Measurements from ENCODE around the gene ANKZF1. TPM values are rescaled to one million over a fixed set of nuclear protein-coding genes. Genes with fewer than 3 reads are reported as not detected.

Gene ANKZF1, protein sequence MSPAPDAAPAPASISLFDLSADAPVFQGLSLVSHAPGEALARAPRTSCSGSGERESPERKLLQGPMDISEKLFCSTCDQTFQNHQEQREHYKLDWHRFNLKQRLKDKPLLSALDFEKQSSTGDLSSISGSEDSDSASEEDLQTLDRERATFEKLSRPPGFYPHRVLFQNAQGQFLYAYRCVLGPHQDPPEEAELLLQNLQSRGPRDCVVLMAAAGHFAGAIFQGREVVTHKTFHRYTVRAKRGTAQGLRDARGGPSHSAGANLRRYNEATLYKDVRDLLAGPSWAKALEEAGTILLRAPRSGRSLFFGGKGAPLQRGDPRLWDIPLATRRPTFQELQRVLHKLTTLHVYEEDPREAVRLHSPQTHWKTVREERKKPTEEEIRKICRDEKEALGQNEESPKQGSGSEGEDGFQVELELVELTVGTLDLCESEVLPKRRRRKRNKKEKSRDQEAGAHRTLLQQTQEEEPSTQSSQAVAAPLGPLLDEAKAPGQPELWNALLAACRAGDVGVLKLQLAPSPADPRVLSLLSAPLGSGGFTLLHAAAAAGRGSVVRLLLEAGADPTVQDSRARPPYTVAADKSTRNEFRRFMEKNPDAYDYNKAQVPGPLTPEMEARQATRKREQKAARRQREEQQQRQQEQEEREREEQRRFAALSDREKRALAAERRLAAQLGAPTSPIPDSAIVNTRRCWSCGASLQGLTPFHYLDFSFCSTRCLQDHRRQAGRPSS
- total RNA-seq = 21.9 and 33.2 TPM in 2 replicates

DNA sequence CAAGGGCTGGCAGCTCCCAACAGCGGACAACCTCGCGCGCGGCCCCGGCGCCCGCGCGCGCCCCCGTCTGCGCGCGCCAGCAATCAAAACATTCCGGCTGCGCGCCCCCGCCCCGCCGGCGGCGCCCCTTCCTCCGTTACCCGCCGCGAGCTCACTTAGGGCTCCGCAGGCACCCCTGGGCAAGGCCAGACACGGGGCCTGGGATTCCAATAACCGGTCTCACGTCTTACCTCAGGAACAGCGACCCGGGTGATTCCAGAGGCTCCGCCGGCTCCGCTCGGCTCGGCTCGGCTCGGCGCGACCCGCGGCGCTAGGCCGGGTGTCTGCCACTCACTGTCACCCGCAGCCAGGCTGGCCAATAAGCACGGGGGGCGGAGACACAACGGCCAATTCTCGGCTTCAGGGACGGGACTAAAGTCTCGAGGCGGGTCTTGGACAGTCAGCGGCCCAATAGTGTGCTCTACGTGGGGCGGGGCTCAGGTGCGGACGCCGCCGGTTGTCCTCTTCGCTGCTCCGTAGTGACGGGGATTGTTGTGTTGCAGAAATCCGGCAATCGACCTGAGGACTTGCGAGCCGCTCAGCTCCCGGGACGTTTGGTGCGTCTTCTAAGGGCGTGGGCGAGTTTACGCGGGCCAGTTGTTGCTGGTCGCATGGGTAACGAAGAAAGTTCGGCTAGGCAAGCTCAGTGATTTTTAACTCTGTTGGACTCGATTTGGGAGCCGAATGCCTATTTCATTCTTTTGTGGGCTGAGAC lies at the start of gene ANKZF1, which contains the start of gene ATG9A:
ANKZF1 (plus strand) TSS at position 502 of the 754 bp plus-strand sequence. CDS start 452 bp downstream, outside the sequence.
ATG9A (minus strand) TSS at position 332 of the 754 bp plus-strand sequence. CDS start 1,612 bp downstream, outside the sequence.

DNA sequence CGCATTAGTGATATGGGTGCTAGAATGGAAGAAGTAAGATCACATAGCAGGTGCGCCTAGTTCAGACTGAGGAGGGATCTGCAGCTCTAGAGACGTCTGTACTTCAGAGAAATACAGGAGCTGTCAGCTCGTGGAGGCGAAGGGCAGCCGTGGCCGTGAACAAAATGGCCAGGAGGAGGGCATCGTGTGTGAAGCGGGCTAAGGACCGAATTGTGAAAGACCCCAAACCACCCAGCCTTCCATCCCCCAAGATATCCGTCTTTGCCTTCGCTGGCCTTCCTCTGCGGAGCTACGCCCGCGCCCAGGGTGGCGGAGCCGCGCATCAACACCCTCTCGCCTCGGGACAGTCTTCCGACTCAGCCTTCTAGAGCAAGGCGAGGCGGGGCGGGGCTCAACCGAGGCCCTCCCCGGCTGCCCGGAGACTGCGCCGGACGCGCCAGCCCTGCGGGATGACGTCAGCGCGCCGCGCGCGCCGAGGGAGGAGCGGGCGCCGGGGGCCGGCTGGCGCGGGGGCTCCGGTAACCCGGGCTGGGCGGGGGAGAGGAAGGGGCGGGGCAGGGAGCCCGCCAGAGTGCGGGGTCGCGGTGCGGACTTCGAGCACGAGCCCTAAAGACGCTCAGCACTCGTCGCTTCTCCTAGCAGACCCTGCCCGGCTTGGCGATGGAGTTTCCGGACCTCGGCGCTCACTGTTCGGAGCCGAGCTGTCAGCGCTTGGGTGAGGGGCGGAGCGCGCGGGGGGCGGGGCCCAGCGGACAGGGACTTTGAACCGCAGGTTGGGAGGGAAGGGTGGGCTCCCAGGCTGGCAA lies 23.1 kb upstream of the ANKZF1 start, which contains the start of gene ZFAND2B:
ZFAND2B (plus strand) TSS at position 455 of the 806 bp plus-strand sequence; CDS start at position 661, 206 bp downstream.

DNA sequence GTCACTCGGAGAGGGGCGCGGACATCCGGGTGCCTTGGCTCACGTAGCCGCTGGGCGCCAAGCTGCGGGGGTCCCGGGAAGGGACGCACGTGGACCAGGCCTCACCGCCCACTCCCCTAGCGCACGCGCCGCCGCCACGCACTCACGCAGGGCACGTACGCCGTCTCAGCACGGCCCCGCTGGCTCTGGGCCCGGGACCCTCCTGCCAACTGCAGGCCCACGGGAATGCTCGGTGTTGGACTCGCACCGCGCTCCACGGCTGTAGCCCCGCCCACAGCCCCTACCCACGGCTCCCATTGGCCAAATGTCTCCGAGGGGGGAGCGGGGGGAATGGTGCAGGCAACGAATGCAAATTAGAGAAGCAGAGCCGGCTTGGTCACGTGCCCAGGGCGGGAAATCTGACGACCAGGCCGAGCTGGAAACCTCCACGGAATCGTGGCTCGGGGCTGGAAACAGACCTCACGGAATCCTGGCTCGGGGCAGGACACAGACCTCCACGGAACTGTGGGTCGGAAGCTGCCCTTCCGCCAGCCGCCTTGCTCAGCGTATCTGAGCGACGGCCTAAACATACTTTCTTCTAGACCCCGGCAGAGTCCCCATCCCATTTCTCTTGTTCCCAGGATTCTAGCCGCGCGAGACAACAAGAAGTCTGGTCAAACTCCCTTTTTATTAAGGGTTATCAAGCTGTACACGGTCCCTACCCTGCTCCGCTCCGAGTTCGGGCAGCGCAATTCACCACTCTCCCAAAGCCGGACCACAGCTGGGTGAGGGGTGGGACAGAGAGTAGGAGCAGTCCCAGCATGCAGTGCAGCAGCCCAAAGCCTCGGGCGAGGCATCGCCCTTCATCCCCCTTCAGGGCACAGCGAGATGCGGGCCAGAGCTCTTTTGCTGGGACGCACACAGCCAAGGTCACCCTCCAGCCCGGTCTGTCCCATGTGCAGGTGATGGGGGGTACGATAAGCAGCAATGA lies 10.6 kb upstream of the ANKZF1 start, which contains the start of gene ABCB6:
ABCB6 (minus strand) TSS at position 227 of the 970 bp plus-strand sequence. CDS start 285 bp downstream, outside the sequence.

DNA sequence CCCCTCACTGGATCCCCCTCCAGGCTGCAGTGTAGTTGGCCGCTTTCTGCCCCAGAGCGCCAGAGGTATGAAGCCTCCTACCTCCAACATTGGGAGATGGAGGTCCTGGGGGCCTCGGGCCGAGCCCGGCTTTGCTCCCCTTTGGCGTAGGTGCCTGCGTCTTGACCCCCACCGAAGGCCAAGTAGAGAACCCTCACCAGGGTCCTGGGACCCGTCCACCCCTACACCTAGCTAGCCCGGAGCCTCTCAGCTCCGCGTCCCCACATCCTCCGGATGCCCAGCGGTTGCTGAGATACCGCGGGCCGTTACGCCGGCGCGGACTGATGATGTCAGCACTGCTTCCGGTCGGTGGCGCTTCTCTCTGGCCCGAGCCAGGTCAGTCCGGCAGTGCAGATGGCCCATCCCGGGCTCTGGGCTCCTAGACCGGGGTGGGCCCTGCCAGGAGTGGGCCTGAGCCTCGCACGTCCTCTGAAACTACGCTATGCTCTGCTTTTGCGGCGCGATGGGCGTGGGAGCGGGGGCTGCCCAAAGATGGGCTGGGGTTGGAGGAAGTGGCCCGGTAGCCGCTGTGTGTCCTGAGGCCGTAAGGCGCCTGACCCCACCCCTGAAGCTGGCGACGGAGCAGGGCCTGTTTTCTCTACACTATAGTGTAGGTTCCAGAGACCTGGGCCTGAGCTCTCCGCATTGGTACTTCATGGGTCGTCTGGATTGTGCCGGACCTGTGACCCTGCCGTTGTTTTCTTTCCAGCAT lies 15.7 kb downstream of the ANKZF1 start, which contains the start of the genes GLB1L and STK16:
GLB1L (minus strand) TSS at position 297 of the 751 bp plus-strand sequence. CDS start 1,871 bp downstream, outside the sequence.
STK16 (plus strand) TSS at position 332 of the 751 bp plus-strand sequence. CDS start 521 bp downstream, outside the sequence.

DNA sequence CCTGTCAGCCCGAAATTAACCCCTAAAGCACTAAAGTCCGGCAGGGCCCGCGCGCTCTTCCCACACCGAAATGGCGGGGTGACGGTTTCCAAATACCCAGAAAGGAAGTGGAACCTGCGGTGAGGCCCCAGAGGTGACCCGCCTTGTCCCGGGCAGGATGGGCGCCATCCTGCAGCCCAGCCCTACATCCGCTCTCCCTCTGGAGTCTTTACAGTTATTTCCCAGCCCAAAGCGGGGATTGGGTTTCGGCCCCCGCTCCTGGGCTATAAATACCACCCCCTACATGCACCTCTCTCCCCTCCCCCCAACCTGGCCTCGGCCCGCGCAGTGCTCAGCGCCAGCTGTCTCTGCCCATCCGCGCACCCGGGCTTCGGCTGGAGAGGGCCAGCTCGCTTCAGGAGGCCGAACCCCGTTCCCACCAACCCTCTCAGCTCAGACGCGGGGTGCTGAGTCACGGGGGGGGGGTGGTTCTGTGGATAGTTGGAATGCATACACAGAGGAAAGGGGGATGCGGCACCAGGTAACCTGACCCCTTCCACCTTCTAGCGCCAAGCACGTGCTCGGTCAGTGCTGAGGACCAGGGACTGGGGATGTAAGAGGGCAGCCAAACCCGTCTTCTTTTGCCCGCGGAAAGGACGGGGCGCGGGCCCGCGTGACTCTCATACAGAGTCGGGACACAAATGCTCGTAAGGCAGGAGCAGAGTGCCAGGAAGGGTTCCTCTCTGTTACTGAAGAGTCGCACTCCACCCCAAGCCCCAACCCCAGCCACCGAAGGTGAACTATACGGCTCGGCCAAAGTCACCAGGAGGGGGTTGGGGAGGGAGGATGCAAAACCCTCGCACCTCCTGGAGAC lies 23.5 kb downstream of the ANKZF1 start, which contains the start of gene TUBA4B:
TUBA4B (plus strand) TSS at position 344 of the 853 bp plus-strand sequence; CDS start at position 509, 165 bp downstream.

DNA sequence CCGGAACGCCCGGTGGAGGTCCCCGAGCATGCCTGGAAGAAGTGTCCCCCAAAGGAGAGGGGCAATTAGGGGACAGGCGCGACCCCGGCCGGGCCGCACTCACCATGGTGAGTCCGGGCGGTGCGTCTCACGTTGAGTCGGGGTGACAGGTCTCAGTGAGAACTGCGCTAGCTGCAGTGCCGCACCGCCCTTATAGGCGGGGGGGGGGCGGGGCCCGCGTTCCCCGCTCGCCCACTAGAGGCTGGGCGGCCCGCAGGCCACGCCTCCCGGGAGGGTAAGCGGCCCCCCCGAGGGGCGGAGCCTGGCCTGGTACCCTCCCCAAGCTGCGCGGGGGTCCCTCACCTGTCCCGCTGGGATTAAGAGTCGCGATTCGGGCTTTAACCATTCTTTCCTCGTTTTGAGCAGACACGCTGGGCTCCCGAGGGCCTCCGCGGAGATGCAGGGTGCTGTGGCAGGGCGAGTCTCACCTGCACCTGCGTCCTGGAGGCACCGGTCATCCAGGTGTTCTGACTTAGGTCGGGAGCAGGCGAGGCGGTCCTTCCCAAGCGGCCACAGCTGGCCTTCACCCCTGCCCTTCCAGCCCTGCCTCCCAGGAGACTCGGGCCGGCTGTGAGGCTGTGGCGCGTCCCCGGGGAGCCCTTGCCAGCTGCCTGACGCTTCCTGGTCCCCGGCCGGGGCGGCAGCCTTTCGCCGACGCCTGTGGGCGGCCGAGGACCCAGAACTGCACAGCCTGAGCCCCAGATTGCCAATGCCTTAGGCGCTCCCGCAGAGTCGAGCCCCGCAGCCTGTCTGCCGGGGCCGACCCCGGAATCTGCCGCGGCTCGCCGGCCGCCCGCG lies 24.4 kb downstream of the ANKZF1 start, which contains the start of gene TUBA4A:
TUBA4A (minus strand) TSS at position 166 of the 837 bp plus-strand sequence; CDS start at position 106, 60 bp downstream.

DNA sequence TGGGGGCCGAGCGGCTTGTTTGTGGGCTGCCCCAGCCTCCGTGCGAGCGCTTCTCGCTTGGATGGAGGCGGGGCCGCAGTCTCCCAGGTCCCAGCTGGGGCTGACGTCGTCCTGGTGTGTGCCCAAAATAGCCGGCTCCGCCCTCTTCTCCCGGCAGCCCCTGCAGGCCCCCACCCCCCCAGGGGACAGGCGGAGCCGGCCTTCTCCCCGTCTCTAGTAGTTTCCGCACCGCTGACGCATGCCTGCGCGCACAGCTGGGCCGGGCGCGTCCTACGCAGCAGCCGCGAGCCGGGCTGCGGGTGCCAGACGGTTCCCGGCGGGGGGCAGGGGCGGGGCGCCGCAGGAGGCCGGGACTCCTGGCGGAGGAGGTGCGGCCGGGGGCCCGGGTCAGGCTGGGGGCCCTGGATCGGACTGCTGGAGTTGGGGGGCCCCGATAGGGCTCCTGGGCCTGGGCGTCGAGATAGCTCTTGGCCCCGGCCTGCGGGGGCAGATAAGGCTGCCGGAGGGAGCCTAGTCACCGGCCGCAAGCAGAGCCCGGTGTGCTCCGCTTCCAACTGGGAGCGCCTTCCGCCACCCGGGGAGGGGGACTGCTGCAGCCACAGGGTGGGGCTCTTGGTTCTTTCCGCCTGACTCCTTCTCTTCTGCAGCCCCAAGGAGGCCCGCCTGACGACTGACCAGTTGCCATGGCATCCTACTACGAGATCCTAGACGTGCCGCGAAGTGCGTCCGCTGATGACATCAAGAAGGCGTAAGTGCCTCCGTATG lies 49.7 kb downstream of the ANKZF1 start, which contains the start of gene DNAJB2:
DNAJB2 (plus strand) TSS at position 216 of the 765 bp plus-strand sequence; CDS start at position 684, 468 bp downstream.

Other genes starting within 250 kb of the ANKZF1 start
- not detected in 2 replicates for gene FEV, start 244.6 kb upstream of the ANKZF1 start, total RNA-seq
- not detected in 2 replicates for gene CRYBA2, start 236.4 kb upstream of the ANKZF1 start, total RNA-seq
- gene CFAP65, start 188.3 kb upstream of the ANKZF1 start, total RNA-seq = not detected in 2 replicates
- gene IHH, start 168.9 kb upstream of the ANKZF1 start, total RNA-seq = 0.32 TPM in 1 of 2 replicates, not detected in the other
- gene NHEJ1, start 69.0 kb upstream of the ANKZF1 start, total RNA-seq = 17.2 and 22.2 TPM in 2 replicates
- gene SLC23A3, start 59.8 kb upstream of the ANKZF1 start, total RNA-seq = 1.4 TPM in 1 of 2 replicates, not detected in the other
- gene CNPPD1, start 52.9 kb upstream of the ANKZF1 start, total RNA-seq = 16.9 and 26.8 TPM in 2 replicates
- 43.0 and 46.3 TPM in 2 replicates for gene RETREG2, start 51.5 kb upstream of the ANKZF1 start, total RNA-seq
- gene ZFAND2B, start 23.0 kb upstream of the ANKZF1 start, total RNA-seq = 24.8 and 33.4 TPM in 2 replicates
- gene ABCB6, start 10.8 kb upstream of the ANKZF1 start, total RNA-seq = 17.2 and 17.9 TPM in 2 replicates
- 52.5 and 113 TPM in 2 replicates for gene ATG9A, start 170 bp upstream of the ANKZF1 start, total RNA-seq
- 10.1 and 11.8 TPM in 2 replicates for gene GLB1L, start 15.6 kb downstream of the ANKZF1 start, total RNA-seq
- gene STK16, start 15.7 kb downstream of the ANKZF1 start, total RNA-seq = 14.2 and 20.8 TPM in 2 replicates
- gene TUBA4B, start 23.4 kb downstream of the ANKZF1 start, total RNA-seq = not detected in 2 replicates
- gene TUBA4A, start 24.1 kb downstream of the ANKZF1 start, total RNA-seq = 15.6 and 16.3 TPM in 2 replicates
- gene DNAJB2, start 49.6 kb downstream of the ANKZF1 start, total RNA-seq = 12.0 and 32.1 TPM in 2 replicates
- 22.6 and 64.0 TPM in 2 replicates for gene PTPRN, start 79.6 kb downstream of the ANKZF1 start, total RNA-seq
- gene RESP18, start 102.9 kb downstream of the ANKZF1 start, total RNA-seq = not detected in 2 replicates
- 48.9 and 119 TPM in 2 replicates for gene DNPEP, start 158.1 kb downstream of the ANKZF1 start, total RNA-seq
- under 0.01 and 20.4 TPM in 2 replicates for gene DES, start 188.6 kb downstream of the ANKZF1 start, total RNA-seq
- gene SPEG, start 205.0 kb downstream of the ANKZF1 start, total RNA-seq = 8.5 and 11.7 TPM in 2 replicates

All from epithelial cell of alveolus of lung (primary cell).